Colonic mucosa (tissue), 4 donors: ENCODE measurements around the gene RBBP4. TPM values are rescaled to one million over a fixed set of nuclear protein-coding genes. Genes with fewer than 3 reads are reported as not detected.
A peak's percentile ranks its signal among the peaks of the same experiment; 100 is the strongest.

Source experiments
- DNase-seq: peaks from one replicate; pipeline ENCODE4 v3.0.0-alpha.2; 2020
- H3K27ac ChIP-seq: fragments of 200-600 bp; one replicate; pipeline ENCODE4 v1.8.0; 2021
- H3K27me3 ChIP-seq: fragments of 200-600 bp; one replicate; pipeline ENCODE4 v1.8.0; 2021
- H3K36me3 ChIP-seq: fragments of 200-600 bp; one replicate; pipeline ENCODE4 v1.8.0; 2021
- H3K4me1 ChIP-seq: fragments of 200-600 bp; one replicate; pipeline ENCODE4 v1.8.0; 2021; ENCODE audit warnings: mild to moderate bottlenecking
- H3K4me3 ChIP-seq: fragments of 200-600 bp; one replicate; pipeline ENCODE4 v1.8.0; 2021
- H3K9ac ChIP-seq, 2 donors: one replicate each; pipeline ENCODE4 v1.7.0; 2013; ENCODE audit warnings: control low read depth in 2 of 2, low read depth in 2 of 2, low read length in 2 of 2
- H3K9me3 ChIP-seq: fragments of 200-600 bp; one replicate; pipeline ENCODE4 v1.8.0; 2021
- intact Hi-C: fragments of 100-400 bp; cut with DNase I; formaldehyde crosslinking; loops from one replicate; pipeline ENCODE4 v1.14.1; 2022
- total RNA-seq, 2 donors: library from RNA; stranded (reverse); fragmentation: NEBNext Ultra II Directional in 1 of 2; extraction: Animal tissue kit (Norgen Biotek cat#: 25700) in 1 of 2; gene quantifications; one replicate each; pipeline ENCODE4 v1.2.1, GENCODE V29; 2021
- TF ChIP-seq, protein P1 (sequence below): fragments of 200-600 bp; IDR thresholded peaks from one replicate; pipeline ENCODE4 v1.8.0; 2022; ENCODE audit warnings: antibody characterized with exemption, mild to moderate bottlenecking
- donor health status: healthy.
- donor health status: DM: no; HTN: no; CAD: no.
- donor health status: DM: no; HTN: no; CAD: no.

The RBBP4 gene
- total RNA-seq, 2 donors from 2014 or later: 155 to 171 TPM

GRCh38 chr1:32612189-32612881 lies 38.7 kb upstream of the RBBP4 start:
- peak overlapping the region; percentile 55 to 63 for H3K9ac ChIP-seq
- no peak overlapping the region for H3K27ac ChIP-seq
- intact Hi-C loops: no loop called here
- H3K9me3 ChIP-seq: no peaks in the 10 kb centered on the region
- DNase-seq: peak; percentile 93
- TF ChIP-seq, protein P1, sequence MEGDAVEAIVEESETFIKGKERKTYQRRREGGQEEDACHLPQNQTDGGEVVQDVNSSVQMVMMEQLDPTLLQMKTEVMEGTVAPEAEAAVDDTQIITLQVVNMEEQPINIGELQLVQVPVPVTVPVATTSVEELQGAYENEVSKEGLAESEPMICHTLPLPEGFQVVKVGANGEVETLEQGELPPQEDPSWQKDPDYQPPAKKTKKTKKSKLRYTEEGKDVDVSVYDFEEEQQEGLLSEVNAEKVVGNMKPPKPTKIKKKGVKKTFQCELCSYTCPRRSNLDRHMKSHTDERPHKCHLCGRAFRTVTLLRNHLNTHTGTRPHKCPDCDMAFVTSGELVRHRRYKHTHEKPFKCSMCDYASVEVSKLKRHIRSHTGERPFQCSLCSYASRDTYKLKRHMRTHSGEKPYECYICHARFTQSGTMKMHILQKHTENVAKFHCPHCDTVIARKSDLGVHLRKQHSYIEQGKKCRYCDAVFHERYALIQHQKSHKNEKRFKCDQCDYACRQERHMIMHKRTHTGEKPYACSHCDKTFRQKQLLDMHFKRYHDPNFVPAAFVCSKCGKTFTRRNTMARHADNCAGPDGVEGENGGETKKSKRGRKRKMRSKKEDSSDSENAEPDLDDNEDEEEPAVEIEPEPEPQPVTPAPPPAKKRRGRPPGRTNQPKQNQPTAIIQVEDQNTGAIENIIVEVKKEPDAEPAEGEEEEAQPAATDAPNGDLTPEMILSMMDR: no peak
- no peaks in the 10 kb centered on the region for H3K27me3 ChIP-seq
- peak overlapping the region; percentile 33 for H3K4me3 ChIP-seq
- no peaks in the 10 kb centered on the region for H3K4me1 ChIP-seq
- H3K36me3 ChIP-seq: no peaks in the 10 kb centered on the region

DNA sequence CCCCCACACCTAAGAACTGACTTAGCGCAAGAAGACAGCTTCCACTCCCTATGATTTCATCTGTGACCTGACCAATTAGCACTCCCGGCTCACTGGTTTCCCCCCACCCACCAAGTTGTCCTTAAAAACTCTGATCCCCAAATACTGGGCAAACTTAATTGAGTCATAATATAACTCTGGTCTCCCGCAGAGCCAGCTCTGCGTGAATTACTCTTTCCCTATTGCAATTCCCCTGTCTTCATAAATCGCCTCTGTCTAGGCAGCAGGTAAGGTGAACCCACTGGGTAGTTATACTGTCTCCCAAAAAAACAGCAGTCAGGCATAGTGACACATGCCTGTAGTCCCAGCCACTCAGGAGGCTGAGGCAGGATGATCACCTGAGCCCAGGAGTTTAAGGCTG lies 37.5 kb upstream of the RBBP4 start:
- no peak overlapping the region for H3K9ac ChIP-seq
- no peak overlapping the region for H3K4me3 ChIP-seq
- no peak overlapping the region for H3K27ac ChIP-seq
- H3K27me3 ChIP-seq: no peaks in the 10 kb centered on the region
- no peaks in the 10 kb centered on the region for H3K36me3 ChIP-seq
- DNase-seq: no peak
- no peaks in the 10 kb centered on the region for H3K4me1 ChIP-seq
- H3K9me3 ChIP-seq: no peaks in the 10 kb centered on the region
- intact Hi-C loops: no loop called here
- TF ChIP-seq, protein P1: no peak

DNA sequence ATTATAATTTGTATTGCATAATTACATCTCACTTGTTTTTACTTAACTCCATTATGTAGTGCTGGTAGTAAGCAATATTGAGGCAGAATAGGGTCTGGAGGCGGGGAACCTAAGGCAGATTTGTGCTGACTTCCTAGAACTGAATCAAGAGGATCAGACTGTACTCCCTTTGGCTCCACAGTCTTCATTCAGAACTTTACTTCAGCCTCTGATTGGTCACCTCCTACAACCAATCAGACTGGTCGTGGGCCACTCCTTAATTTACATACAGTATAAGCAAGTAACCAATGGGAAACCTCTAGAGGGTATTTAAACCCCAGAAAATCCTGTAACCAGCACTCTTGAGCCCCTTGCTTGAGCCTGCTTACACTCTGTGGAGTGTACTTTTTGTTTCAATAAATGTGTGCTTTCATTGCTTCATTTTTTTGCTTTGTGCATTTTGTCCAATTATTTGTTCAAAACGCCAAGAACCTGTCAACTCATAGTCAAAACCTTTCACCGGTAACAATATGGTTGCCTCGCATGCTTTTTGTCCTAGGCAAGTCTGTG lies 32.3 kb upstream of the RBBP4 start:
- DNase-seq: no peak
- no peaks in the 10 kb centered on the region for H3K4me1 ChIP-seq
- no peak overlapping the region for H3K27ac ChIP-seq
- no peak overlapping the region for H3K4me3 ChIP-seq
- no peaks in the 10 kb centered on the region for H3K36me3 ChIP-seq
- TF ChIP-seq, protein P1: no peak
- intact Hi-C loops: no loop called here
- H3K9me3 ChIP-seq: no peaks in the 10 kb centered on the region
- H3K9ac ChIP-seq: no peak overlapping the region
- no peaks in the 10 kb centered on the region for H3K27me3 ChIP-seq

- Histone ChIP-seq H3K4me3 (no peak overlapping the region), H3K4me1 (no peaks in the 10 kb centered on the region), H3K27me3 (no peaks in the 10 kb centered on the region), H3K36me3 (no peaks in the 10 kb centered on the region), H3K9ac (no peak overlapping the region), H3K27ac (no peak overlapping the region), H3K9me3 (no peaks in the 10 kb centered on the region)
- DNase-seq: no peak
- intact Hi-C loops: no loop called here
- TF ChIP-seq, protein P1: no peak
Observed at GRCh38 chr1:32619701-32620485, 31.1 kb upstream of the RBBP4 start.

GRCh38 chr1:32622205-32622604 lies 28.8 kb upstream of the RBBP4 start:
- Histone ChIP-seq H3K27ac (no peak overlapping the region), H3K4me1 (no peaks in the 10 kb centered on the region), H3K4me3 (no peak overlapping the region), H3K9ac (no peak overlapping the region), H3K9me3 (no peaks in the 10 kb centered on the region), H3K36me3 (no peaks in the 10 kb centered on the region), H3K27me3 (no peaks in the 10 kb centered on the region)
- DNase-seq: no peak
- intact Hi-C loops: no loop called here
- TF ChIP-seq, protein P1: no peak
